Hippocampal formation (tissue), 2 donors: ENCODE measurements around the gene MFNG.
"Not testable (repeated sequence)": the region's sequence is repeated elsewhere in the genome, so short reads cannot be mapped to it uniquely, and the experiment has no call there.

Source experiments
- DNase-seq, 2 donors: peaks; one replicate each; lab custom pipeline; 2025; lab: John Stamatoyannopoulos, UW

Gene MFNG

DNA sequence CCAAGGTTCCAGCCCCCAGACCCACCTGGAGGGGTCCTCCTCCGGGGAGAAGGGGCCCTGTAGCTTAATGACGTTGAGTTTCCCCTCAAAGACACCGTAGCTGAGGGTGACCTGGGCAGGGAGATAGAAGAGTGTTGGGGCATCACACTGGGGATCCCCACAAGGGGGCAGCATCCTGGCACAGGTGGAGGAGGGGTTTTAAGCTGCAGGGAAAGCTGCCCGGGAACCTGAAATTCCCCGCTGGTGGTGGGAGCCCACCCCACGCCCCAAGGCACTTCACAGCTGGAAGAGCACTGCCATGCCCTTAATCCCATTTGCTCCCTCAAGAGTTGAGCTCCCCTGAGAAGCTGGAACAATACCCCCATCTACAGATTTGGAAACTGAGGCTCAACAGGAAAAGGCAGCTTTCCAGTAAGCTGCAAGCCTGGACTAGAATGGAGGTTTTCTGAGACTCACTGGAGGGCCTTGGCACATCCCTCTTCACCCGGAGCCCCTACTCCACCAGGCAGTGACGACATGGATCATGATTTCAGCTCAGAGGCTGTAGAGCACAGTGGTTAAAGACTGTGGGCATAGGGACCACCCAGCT, 13.7 kb downstream of the MFNG start:
- no peak for DNase-seq

DNA sequence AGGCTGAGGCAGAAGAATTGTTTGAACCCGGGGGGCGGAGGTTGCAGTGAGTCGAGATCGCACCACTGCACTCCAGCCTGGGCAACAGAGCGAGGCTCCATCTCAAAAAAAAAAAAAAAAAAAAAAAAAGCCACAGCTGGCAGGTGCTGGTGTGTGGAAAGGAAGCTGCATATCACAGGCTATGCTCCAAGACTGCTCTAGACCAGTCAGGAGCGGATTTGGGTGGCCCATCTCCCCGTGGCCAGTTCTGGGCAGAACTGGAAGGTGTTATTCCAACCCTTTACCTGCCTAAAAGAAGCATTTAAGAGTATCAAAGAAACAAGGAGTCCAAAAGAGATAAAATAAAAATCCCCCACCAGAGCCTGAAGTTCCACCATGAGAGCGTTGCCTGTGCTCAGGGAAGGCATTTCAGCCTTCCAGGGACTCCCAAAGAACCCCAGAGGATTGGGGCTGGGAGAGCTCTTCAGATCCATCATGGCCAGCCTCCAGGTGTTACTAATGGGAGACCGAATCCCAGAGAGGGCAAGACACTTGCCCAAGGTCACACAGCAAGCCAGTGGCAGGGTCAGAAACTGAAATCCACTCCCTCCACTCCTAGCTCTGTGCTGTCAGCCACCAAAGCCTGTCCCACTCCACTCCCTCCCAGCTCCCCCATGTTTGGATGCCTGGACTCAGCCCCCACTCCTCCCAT, 14.3 kb downstream of the MFNG start:
- DNase-seq = no peak

DNA sequence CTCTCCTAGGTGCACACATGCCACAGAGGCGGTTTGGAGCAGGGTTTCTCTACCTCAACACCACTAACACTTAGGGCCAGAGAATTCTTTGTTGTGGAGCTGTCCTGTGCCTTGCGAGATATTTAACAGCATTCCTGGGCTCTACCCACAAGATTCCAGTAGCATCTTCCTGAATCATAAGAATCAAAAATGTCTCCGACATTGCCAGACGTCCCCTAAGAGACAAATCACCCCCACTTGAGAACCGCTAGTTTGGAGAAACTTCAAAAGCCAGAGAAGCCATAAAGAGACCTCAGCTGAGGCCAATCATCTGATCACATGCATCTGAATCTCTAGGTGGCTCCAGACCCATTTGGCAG, 16.1 kb downstream of the MFNG start:
- no peak for DNase-seq

DNA sequence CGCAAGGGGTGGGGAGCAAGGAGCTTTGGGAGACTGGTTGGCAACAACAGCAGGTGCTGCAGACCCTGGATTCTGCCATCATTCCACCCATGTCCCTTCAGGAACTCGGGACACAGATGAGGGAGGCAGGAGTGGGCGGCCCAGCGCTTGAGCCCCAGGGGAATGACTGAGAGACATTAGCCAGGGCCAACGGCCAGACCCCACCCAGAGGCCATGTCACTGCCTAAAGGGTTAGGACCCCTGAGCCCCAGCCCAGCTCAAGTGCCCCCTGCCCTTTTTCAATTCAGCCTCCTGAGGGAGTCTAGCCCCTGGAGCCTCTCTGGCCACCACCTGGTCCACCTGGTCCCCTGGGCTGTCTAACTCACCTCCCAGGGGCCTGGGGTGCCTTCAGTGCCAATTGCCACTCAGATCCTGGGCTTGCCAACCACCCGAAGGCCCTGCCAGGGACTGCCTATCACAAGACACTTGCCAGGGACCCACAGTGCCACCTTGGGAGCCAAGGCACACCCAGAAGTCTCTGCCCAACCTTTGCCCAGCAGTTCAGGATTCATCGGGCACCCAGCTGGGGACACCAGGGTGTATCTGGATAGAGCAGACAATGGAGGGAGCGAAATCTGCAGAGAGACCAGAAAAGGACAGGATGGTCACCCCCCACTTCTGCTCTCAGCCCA, 16.6 kb downstream of the MFNG start:
- no peak for DNase-seq

DNA sequence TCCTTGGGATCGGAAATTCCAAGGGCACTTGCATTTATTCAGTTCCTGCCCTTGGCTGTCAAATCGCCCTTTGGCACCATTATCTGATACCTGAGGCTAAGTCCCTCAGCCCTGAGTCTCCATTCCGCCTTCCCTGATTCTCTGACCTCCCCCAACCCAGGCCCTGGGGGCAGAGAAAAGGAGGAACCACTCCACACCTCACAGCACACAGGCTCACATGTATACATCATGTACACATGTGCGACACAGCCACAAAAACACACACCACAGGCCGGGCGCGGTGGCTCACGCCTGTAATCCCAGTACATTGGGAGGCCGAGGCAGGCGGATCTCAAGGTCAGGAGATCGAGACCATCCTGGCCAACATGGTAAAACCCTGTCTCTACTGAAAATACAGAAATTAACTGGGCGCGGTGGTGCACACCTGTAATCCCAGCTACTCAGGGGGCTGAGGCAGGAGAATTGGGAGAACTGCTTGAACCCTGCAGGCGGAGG, 17.9 kb downstream of the MFNG start:
- DNase-seq = not testable (repeated sequence)

DNA sequence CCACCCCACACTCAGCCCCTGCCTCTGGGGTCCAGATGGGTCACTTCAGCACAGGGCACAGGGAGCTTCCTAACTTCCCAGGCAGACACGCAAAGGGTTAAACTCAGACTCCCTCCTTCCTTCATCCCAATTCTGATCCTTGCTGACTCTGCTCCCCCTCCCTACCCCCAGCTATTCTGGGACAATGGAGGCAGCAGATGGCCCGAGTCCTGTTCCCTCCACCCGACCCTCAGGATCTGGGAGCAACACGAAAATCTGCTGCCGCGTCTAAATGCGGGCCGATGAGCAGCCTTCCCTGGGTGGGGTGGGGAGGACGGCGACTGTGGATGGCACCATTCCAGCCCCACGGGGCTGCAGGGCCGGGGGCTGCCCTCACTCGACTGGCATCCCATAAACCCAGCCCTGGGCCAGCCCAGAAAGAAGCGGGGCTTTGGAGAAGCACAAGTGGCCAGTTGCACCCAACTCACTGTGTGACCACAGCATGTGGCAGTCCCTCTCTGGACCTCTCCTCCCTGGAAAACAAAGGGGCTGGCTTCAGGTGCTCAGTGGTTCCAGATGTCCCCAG, 18.7 kb downstream of the MFNG start:
- DNase-seq = no peak

DNA sequence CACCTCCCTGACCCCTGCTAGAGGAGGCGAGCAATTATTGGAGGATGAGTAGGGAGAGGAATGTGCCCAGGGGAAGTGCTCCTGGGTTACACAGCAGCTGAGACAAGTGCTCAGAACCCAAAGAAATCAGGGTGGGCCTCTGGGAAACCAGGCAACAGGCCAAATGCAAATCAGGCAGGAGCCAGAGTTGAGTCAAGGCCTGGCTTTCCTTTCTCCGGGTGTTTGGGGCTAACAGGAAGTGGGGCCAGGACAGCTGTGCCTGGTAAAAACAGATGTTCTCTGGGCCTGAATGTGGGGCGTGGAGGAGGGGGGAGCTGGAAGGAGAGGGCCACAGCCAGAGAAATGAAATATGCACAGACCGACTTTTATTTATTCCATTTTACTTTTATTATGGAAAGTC, 22.0 kb downstream of the MFNG start:
- no peak for DNase-seq

DNA sequence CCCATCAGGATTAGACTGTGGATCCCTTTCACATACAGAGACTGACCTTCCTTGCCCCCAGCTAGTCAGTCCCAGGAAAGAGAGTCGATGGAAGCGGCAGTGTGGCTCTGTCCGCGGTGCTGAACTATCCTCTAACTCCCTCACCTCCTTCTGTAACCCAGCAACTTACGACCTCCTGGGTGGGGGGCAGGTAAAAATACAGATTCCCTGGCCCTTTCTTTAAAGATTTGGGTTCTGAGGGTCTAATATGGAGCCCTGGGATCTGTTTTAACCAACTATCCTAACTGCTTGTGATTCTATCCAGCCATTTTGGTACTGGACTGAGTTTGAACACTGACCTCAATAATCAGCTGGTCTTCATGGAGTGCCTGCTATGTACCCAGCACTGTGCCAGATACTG, 23.2 kb downstream of the MFNG start:
- no peak for DNase-seq

DNA sequence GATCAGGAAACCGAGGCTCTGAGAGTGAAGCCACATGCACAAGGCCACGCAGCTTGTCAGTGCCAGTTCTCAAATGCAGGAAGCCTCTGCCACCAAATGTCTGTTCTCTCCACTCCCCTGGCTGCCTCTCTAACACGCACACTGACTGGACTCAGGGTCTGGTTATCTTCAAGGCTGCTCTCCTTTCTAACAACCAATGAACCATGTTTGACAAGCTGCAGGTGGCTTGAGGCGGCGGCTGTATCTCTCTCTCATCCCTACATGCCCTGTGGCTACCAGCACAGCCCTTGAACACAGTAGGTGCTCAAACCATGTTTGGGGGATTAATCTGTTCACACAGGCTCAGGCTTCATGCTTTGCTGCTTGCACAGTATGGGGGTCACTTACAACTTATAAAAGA, 23.7 kb downstream of the MFNG start:
- DNase-seq = no peak

DNA sequence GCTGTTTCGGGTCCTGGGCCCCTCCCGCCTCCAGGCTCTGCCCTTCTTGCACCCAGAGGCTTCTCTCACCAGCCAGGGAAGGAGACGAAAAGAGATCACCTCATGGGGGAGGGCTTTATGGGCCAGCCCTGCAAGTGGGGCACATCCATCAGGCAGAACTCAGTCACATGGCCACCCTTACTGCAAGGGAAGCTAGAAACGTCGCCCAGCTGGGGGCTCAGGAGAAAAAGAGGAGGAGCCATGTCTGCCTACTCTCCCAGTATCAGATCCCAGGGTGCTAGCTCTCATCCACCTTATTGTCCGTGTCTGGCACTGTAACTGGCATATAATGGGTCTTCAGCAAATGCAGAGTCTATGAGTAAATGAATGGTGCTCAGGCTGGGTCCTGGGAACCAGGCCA, 24.2 kb downstream of the MFNG start:
- no peak for DNase-seq

DNA sequence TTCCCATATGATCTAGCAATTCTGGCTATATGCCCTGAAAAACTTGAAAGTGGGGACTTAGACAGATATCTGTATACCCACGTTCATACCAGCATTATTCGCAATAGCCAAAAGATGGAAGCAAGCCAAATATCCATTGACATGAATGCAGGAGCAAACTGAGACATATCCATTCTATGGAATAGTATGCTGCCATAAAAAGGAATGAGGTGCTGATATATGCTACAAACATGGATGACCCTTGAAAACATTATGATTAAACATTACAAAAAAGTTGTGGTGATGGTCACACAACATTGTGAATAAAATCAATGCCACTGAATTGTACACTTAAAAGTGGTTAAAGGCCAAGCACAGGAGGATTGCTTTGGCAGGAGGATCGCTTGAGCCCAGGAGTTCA, 25.5 kb downstream of the MFNG start:
- DNase-seq = no peak

DNA sequence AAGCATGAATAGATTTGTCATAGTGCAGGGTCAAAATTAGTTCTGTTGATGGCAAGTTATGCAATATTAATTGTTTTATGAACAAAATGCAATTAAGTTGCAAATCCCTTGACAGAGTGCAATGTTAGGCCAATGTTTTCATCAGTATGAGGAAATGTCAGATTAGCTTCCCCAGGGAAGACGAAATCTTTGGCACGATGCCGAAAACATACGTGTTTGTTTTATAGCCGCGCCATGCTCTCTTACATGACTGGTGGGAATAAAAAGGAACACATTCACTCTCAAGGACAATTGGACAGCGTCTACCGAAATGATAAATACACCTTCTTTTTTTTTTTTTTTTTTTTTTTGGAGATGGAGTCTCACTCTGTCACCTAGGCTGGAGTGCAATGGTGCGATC, 27.0 kb downstream of the MFNG start:
- DNase-seq = no peak

DNA sequence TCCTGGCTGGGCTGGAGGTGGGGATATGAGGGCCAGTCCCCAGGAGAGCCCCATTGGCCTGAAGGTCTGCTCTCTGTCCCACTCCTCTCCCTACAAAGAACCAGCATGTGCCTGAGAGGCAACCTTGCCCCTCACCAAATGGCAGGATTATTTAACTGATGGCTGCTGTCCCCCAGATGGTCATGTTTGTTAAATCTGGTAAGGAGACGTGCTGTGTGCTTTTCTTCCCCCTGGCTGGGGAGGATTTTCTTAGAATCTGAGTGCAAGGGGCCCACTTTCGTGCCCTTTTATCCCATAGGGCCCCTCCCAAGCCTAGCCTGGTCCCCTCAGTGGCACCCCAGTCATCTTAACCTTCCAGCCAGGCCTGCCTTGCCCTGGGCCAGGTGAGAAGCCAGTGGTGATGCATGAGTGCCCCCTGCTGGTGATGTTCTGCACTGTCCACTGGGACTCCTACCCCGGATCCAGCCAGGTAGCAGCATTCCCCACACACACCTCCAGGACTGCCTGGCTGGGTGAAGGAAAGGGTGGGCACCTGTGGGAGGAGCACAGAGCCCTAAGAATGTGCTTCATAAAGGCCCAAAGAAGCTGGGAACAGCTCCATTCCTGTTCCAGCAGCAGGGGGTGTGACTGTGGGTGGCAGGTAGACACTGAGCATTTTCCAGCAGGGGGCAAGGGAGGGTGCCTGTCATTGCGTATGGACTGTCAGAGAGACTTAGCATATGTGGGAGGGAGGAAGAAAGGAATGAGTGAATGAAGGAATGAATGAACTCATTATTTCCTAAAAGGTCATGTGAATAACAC, 28.9 kb downstream of the MFNG start:
- peak in 1 of 2 donors; percentile 24 for DNase-seq

DNA sequence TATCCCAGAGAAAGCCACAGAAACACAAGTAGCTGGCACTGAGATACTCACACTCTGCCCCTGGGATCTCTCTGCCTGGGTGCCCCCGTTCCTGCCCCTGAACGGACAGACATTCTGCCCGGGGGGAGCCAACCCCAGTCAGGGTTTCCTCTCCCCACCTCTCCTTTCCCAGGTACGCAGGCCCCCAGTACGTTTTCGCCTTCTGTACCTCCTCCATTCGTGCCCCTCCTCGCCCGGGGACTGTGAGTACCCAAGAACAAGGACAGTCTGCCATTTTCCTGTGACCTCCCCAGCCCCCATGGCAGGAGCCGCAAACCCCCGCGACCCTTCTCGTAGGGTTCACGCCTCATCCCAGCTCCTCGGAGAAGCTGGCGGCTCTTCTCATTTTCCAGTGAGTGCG, 29.8 kb downstream of the MFNG start:
- DNase-seq = no peak

DNA sequence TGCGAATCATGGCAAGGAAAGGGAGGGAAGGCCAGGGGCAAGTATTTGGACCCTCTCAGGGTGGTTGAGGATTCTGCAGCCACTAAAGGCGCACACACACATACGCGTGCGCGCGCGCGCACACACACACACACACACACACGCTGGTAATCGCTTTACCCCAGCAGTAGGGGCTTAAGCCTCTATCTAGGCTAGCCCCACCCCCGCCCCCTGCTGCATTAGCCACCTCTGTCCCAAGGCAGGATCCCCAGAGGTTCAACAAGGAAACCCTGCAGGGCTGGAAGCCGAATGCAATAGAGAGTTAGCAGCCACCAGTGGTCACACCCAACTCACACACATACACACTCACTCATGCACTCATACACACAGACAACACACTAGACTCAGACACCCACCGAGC, 30.3 kb downstream of the MFNG start:
- no peak for DNase-seq

DNA sequence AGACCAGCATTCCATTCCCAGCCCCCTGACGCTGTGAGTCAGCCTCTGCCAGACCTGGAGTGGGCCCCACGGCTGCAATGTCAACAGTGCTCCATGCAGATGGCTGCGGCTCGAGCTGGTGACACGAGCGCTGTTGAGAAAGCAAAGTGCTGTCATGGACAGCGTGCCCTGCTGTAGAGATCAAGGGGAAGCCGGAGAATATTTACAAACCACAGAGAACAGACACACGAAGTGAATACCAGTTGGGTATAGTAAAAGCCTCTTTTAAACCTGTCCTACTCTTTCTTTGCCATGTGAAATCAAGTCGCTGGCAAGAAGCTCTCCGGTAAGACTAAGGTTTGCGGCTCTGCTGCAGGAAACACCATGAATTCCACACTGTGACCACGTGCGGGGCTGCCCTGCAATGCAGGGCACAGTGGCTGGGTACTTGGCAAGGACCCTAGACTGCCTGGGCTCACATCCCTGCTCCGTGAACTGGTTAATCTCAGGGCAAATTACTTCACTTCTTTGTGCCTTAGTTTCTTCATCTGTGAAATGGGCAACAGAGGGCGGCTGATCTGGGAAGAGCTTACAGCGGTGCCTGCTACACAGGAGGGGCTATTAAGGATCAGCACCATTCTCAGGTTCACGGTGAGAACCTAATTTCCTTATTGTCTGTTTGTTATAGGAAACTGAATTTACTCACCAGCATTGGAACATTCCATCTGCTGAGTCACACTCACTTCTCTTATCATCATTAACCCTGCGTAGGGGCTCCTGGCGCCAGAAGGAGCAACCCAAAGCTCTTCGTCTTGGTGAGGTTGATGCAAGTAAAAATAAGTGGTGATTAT, 31.1 kb downstream of the MFNG start:
- no peak for DNase-seq

DNA sequence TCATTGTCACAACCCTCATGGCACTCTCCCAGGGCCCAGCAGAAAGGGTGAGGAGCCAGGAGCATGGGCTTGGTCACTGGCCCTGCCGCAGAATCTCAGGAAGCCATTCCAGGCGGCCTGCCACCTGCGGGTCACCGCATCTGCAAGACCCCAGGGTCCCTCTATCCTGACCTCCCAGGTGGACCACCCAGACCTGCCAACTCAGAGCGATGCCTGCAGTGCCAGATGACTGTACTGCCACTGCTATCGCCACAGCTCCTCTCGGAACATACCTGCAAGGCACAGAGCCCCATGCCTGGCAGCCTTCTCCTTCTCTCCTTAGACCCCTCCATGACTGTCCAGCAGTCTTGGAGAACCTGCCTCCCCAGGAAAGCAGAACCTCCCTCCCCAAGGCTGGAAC, 32.5 kb downstream of the MFNG start:
- DNase-seq = no peak

DNA sequence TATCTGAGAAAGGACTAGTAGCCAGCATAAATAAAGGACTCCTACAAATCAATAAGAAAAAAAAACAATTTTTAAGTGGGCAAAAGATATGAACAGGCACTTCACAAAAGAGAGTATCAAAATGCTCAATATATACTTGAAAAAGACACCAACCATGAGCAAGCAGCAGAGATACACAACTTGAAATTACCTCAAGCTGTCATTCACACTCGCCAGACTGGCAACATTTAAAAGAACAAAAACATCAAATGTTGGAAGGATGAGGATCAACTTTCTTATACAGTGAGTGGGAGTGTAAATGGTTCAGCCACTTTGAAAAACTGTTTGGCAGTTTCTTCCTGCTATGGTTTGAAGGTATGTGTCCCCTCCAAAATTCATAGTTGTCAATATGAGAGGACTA, 35.0 kb downstream of the MFNG start:
- no peak for DNase-seq

DNA sequence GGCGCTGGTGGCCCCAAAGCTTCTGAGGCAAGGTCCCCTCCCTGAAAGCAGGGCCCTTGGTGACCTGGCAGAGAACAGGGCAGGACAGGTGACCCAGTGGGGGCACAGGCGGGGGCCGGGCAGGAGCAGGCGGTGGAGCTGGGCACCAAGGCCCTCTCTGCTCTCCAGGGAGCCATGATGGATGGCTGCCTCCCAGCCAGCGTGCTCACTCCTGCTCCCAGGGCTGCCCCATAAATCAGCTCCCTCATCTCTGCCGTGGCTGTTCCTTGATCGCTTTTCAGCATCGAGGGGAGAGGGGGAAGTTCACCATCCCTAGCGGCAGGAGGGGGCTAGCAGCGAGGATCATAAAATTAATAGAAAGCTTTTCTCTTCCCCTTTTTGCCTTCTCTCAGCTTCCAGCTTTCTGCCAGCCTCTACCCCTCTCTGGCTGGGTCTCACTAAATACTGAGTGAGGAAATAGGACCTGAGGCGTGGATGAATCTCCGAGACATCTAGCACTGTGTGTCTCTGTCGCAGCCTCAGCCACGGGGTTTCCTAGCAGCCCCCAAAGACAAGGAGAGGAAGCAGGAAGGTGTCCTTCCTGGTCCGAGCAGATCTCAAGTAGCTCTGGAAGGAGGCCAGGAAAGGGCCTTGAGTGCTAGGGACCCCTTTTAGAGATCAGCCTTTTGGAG, 36.7 kb downstream of the MFNG start:
- no peak for DNase-seq

DNA sequence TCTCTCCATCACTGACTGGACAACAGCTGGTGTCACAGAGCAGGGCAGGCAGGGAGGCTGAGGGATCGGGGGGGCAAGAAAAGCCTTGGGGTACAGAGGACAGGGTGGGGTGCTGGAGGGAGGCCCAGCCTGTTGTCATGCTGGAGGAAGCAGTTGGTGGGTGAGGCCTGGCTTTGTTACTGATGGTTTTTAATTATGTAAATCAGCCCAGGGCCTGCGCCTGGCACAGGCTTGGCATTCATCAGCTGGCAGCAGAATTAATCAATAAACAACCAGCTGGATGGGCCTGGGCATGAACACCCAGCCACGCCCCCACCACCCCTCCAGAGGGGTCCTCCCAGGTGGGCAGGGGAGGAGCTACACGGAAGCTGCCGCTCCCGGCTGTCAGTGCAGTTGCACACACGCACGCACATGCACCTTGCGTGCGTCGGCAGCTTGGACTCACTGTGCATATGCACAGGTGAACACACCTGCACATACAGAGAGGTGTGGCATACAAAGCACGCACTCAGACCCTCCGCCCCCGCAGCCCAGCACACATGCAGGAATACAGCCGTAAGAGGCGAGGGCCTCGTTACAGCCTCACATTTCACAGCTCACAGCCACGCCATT, 37.6 kb downstream of the MFNG start:
- DNase-seq = no peak
